ENCODE data around the gene ZBTB46. TPM values are rescaled to one million over a fixed set of nuclear protein-coding genes. Genes with fewer than 3 reads are reported as not detected.

Gene ZBTB46
- total and polyA plus RNA-seq, 7 donors: 0.23 to 5.3 (median 3.6) TPM

DNA sequence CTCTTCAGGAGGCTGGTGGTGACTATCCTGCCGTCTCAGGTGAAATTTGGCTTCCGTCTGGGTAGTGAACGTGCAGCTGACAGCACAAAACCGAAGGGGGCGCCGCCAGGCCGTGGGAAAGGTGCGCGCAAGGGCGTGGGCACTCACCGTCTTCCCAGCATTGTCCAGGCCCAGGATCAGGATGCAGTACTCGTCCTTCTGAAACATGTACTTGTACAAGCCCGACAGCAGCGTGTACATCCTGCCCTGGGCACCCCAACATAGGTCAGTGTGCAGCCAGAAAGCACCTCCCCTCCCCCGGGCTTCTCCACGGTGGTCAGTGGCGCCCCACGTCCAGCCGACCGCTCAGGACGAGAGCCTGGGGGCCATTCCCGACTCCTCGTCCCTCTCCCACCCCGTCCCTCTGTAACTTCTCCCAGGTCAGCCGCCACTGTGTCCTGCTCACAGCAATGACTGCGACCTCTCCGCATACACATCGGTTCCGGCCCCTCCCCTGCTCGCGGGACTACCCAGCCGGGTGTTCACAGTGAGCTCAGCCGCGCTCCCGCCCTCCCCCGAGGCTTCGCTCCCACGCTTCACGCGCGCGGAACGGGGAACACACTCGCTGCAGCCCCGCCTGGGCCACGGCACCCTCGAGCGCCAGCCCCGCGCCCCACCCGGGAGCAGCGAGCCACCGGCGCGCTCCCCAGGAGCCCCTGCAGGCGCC is 124.1 kb downstream of the ZBTB46 start:
- H3K27me3 ChIP-seq: no peaks in the 10 kb centered on the region
- TF ChIP-seq, protein P1, sequence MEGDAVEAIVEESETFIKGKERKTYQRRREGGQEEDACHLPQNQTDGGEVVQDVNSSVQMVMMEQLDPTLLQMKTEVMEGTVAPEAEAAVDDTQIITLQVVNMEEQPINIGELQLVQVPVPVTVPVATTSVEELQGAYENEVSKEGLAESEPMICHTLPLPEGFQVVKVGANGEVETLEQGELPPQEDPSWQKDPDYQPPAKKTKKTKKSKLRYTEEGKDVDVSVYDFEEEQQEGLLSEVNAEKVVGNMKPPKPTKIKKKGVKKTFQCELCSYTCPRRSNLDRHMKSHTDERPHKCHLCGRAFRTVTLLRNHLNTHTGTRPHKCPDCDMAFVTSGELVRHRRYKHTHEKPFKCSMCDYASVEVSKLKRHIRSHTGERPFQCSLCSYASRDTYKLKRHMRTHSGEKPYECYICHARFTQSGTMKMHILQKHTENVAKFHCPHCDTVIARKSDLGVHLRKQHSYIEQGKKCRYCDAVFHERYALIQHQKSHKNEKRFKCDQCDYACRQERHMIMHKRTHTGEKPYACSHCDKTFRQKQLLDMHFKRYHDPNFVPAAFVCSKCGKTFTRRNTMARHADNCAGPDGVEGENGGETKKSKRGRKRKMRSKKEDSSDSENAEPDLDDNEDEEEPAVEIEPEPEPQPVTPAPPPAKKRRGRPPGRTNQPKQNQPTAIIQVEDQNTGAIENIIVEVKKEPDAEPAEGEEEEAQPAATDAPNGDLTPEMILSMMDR (IDR thresholded peaks at IDR 0.05): no peak
- TF ChIP-seq POLR2AphosphoS5 (IDR thresholded peaks at IDR 0.05) (no peak), EP300 (IDR thresholded peaks at IDR 0.05) (no peak), POLR2A (IDR thresholded peaks at IDR 0.05) (no peak)
- peak overlapping the region; percentile 60 to 92 (median 78) for H3K4me3 ChIP-seq
- intact Hi-C loops (cut with DNase I): loop anchor here (2.0 to 5.0 kb wide), 2 partner anchors 32 to 50 kb away; partner anchors contain the start of genes RTEL1 and SLC2A4RG
- DNase-seq: peak; percentile 73
- WGBS, 2 donors: 2 to 3% methylated on average over 56 of the region's 56 CpGs
- peaks cover 0 to 70% (median 14%) of the 10 kb centered on the region in 4 donors for H3K36me3 ChIP-seq
- H3K4me1 ChIP-seq: peaks cover 0 to 29% (median 25%) of the 10 kb centered on the region in 4 donors
- H3K9me3 ChIP-seq: no peaks in the 10 kb centered on the region
- peak overlapping the region; percentile 87 to 93 (median 91) for H3K27ac ChIP-seq

DNA sequence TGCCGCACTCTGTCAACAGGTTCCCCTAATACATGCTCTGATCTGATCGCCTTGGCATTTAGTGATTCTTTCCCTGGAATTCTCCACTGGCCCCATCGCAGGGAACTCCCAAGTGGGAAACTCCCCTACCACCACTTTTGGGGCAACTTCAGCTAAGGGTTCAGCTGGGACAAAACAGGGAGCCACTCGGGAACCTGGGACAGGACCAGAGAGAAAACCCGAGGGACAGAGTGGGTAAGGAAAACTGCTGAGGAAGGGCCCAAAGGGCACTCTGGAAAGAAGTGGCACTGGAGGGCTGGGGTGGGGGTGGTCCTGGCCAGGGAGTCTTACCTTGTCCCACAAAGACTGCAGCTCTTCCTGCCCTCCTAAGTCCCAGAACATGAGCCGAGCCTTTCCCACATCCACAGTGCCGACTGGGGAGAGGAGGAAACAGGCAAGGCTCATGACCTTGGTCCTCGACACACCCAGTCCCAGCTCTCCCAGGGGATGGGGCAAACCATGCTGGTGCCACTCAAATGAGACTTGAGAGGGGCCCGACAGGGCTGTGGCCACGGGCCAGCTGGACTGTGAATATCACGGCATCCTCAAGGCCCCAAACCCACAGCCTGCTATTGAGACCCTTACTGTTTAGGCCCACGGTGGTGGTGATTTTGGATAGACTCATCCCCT is 124.9 kb downstream of the ZBTB46 start:
- DNase-seq: peak; percentile 61
- H3K4me3 ChIP-seq: peak overlapping the region in 2 of 4 donors; percentile 60 to 92
- H3K9me3 ChIP-seq: no peaks in the 10 kb centered on the region
- whole genome bisulfite sequencing, 2 donors: 48 to 74% methylated on average over 12 of the region's 12 CpGs
- no peaks in the 10 kb centered on the region for H3K27me3 ChIP-seq
- peaks cover 0 to 29% (median 25%) of the 10 kb centered on the region in 4 donors for H3K4me1 ChIP-seq
- intact Hi-C loops (cut with DNase I): loop anchor here (2.0 to 5.0 kb wide), 2 partner anchors 33 to 49 kb away; partner anchors contain the start of genes RTEL1 and SLC2A4RG
- TF ChIP-seq, protein P1 (IDR thresholded peaks at IDR 0.05): no peak
- TF ChIP-seq POLR2A (IDR thresholded peaks at IDR 0.05) (no peak), POLR2AphosphoS5 (IDR thresholded peaks at IDR 0.05) (no peak), EP300 (IDR thresholded peaks at IDR 0.05) (no peak)
- peak overlapping the region; percentile 87 to 93 (median 91) for H3K27ac ChIP-seq
- H3K36me3 ChIP-seq: peaks cover 0 to 61% (median 14%) of the 10 kb centered on the region in 4 donors

- intact Hi-C loops (cut with DNase I): loop anchor here (2.0 to 5.0 kb wide), 2 partner anchors 33 to 48 kb away; partner anchors contain the start of genes RTEL1 and SLC2A4RG
- no peak for TF ChIP-seq POLR2A (IDR thresholded peaks at IDR 0.05)
- TF ChIP-seq, protein P1 (IDR thresholded peaks at IDR 0.05): no peak
- TF ChIP-seq POLR2AphosphoS5 (IDR thresholded peaks at IDR 0.05): no peak
- no peak for TF ChIP-seq EP300 (IDR thresholded peaks at IDR 0.05)
- H3K27me3 ChIP-seq: no peaks in the 10 kb centered on the region
- H3K4me3 ChIP-seq: no peak overlapping the region
- H3K9me3 ChIP-seq: no peaks in the 10 kb centered on the region
- 91 to 95% methylated on average over 8 of the region's 8 CpGs for WGBS, 2 donors
- DNase-seq: peak; percentile 43
- peaks cover 0 to 29% (median 25%) of the 10 kb centered on the region in 4 donors for H3K4me1 ChIP-seq
- no peak overlapping the region for H3K27ac ChIP-seq
- H3K36me3 ChIP-seq: peaks cover 0 to 54% (median 14%) of the 10 kb centered on the region in 4 donors
These were observed 125.6 kb downstream of the ZBTB46 start for GRCh38 chr20:63705232-63706026.

GRCh38 chr20:63704749-63705117 is 126.3 kb downstream of the ZBTB46 start:
- Histone ChIP-seq H3K9me3 (no peaks in the 10 kb centered on the region), H3K36me3 (peaks cover 0 to 51% (median 14%) of the 10 kb centered on the region in 4 donors), H3K27me3 (no peaks in the 10 kb centered on the region), H3K4me3 (no peak overlapping the region), H3K27ac (no peak overlapping the region), H3K4me1 (peaks cover 0 to 33% (median 27%) of the 10 kb centered on the region in 4 donors)
- TF ChIP-seq POLR2A (IDR thresholded peaks at IDR 0.05): no peak
- no peak for TF ChIP-seq POLR2AphosphoS5 (IDR thresholded peaks at IDR 0.05)
- no peak for TF ChIP-seq EP300 (IDR thresholded peaks at IDR 0.05)
- TF ChIP-seq, protein P1 (IDR thresholded peaks at IDR 0.05): no peak
- intact Hi-C loops (cut with DNase I): loop anchor here (5.0 kb wide), 1 partner anchor 47 kb away; the partner anchor contains the start of gene RTEL1
- DNase-seq: peak; percentile 50
- 85 to 86% methylated on average over 6 of the region's 6 CpGs for whole genome bisulfite sequencing, 2 donors

Measured in sigmoid colon (tissue), 7 donors.